GM18909 (cell line): ENCODE measurements around the gene SPAG5.

ENCODE experiments used
- ATAC-seq: cut with Tn5 transposase; IDR thresholded peaks from one replicate; pipeline ENCODE4 v1.9.1; 2021; ENCODE audit warnings: mild to moderate bottlenecking; ENCODE audit not compliant: unreplicated experiment, poor library complexity

Gene SPAG5

DNA sequence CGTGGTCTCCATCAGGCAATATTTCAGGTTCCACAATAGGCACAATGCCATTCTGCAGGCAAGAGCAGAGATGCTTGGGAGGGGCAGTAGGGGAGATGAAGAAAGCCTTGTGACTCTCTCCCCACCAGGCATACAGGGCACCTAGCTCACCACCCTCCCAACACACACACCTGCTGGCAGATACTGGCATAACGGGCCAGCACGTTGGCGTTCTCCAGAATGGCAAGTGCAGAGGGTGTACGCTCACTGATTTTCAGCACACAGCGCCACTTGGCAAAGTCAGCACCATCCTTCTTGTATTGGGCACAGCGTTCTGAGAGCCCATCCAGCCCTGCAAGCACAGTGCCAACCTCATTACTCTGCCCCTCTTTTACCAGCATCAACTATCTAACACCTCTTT is 24.3 kb downstream of the SPAG5 start:
- no peak for ATAC-seq

DNA sequence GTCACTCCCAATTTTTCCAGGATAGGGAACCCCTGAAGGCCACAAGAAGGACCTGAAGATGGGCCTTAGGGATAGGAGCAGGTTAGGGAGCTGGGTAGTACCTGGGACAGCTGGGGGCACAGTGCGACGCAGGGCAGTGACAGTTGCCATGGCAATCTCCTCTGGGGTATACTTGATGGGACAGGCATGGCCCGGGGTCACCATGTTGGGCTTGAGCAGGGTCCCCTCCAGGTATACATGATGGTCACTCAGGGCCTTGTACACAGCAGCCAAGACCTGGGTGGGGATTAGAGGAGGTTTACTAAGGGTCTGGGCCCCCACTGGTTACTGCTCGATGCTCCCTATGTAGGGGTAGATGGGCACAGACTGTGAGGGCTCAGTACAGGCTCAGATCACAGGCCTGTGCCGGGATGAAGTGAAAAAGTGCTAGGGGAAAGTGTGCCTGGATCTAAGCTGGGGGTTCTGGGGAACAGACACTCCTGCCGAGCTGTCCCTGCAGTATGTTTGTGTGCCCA is 24.8 kb downstream of the SPAG5 start:
- ATAC-seq: no peak

DNA sequence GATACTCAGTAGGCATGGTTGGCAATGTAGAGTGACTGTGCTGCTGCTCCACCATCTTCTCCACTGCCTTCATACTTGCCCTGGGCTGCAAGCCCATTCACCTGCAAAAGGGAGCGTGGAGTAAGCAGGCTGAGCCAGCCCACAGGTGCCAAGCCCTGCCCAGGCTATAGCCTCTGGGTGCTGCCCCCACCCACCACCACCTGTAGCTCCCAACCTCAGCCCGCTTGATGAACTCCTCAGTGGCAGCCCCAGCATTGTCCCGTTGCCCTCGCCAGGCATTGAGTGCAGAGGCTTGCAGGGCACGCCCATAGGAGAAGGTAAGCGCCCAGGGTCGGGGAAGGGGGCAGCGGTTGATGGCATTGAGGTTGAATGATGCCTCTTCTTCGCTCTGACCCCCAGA is 25.3 kb downstream of the SPAG5 start:
- no peak for ATAC-seq

DNA sequence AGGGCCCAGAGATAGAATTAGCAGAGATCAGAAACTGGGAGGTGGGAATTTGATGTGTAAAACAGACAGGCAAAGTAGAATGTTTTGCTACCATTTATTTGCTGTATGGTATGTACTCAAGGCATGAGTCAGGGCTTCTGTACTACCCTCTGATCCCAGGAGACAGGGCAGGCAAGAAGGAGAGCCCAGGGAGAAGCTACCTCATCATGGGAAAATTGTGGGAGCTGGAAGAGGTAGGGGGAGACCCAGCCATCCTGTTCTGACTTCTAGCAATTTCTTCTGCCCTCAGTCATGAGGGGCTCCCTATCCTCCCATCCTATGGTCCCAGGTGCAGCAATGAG is 25.8 kb downstream of the SPAG5 start:
- ATAC-seq: no peak

DNA sequence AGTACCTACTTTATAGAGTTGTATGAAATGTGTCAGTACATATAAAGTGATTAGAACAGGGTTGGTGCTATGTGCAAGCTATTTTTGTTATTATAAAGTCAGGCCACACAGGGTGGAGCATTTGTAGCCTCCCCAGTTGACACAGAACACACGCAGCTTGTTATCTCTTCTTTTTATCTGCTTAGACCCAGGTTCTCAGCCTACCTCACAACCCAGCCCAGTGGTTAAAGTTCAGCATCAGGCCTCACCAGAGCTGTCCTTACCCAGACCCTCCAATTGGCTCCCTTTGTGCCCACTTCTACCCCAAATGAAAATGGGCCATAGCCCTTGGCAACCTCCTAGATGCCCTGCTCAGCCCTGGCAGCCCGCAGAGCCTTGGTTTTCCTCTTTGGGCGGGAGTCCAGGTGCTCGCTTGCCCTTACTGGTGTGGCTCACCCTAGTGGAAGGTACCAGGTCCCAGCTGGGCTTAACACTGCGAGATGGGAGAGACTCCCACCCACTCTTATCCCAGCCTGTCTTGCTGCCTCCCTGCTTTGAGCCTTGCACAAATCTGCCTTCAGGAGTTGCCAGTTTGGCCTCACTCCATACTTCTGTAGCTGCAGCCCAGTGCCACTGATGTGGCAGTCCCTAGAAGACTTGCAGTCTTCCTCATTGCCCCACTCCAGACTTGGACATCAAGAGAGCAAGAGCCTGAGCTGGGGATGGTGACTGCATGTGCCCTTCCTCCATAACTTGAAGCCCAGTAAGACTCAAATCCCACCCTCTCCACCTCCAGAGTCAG is 26.4 kb downstream of the SPAG5 start:
- no peak for ATAC-seq

DNA sequence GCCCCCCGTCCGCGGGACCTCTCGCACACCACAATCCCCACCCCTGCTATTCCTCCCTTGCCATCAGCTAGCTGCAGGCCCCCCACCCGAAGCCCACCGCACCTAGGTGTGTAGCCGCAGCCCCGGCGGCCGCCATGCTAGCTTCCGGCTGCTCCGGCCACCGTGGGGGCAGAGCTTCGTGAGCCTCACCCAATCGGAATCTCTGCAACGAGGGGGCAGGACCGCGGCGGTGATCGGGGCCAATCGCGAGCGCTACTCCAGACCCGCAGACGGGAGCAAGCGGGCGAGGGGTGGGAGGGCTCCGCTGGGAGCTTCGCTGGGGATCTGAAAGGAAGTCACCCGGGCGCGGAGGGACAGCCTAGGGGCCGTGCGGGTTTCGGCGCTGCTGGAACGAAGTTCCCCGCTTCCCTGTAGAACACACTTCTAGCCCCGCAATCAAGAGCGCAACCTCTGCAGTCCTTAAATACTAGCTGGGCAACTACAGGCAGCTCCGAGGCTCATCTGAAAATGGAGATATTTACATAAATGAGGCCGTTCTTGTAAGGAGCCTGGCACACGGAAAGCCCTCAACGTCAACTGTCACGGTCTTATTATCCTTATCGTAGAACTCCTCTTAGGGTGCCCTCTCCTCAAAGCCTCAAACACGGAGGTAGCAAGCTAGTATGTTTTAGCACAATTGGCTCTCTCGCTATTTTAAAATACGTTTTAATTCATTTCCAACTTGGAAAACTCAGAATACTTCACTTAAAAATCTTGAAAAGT is 27.3 kb downstream of the SPAG5 start, which contains the start of gene PIGS:
Gene PIGS (minus strand): TSS at position 164 of the 762 bp plus-strand sequence. CDS start 28 bp downstream, at position 136.
- peak; percentile 90 for ATAC-seq

DNA sequence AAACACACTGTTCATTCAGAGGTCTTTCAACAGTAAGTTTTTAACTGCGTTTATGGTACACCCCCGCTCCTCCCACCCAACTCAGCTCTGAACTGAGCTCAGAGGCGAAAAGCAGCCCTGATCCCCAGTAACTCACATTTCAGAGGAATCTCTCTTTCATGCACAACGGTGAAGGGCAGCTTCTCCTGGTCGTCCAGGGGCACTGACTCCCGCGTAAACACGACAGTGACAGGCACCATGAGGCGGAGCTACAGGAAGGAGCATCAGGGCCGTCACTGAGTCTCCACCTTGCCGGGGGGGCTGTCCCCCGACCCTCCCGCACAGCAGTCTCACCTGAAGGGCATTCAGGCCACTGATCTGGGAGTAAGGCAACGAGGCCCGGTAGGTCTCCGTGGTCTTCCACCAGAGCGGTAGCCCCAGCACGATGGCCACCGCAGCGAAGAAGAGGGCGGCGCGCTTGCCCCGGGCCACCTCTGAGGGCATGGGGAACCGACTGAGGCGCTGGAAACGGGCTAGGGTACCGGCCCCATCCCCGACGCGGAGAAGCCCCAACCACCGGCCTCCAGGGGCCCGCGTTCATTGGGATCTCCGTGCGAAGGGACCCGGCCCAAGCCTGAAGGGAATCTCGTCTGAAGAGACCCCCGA is 28.0 kb downstream of the SPAG5 start:
- ATAC-seq: peak; percentile 21

DNA sequence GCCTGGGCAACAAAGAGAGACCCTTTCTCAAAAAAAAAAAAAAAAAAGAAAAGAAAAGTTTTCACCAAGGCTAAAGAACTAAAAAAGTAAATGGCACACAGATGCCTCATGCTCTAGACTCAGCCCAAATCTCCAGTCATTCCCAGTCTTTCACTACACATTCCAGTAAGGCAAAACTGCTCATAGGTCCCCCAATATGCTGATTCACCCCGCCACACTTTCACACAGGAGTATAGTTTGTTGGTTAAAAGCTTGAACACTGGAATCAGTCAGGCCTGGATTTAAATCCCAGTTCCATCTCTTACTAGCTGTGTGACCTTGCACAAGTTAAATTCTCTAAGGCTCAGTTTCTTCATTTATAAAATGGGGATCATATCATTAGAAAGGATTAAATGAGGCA is 29.4 kb downstream of the SPAG5 start:
- no peak for ATAC-seq

DNA sequence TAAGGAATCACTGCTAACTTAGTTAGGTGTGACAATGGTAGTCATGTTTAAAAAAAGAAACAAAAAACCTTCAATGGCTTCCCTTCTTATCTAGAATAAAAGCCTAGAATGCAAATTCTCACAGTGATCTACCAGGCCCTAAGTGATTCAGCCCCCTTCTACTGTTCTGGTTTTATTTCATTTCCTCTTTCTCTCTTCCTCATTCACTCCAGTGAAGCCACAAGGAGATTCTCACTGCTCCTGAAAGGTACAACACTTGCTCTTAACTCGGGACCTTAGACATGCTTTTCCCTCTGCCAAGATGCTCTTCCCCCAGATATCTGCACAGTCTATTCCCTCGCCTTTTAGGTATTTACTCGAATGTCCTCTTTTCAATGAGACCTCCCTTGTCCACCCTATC is 31.2 kb downstream of the SPAG5 start:
- no peak for ATAC-seq

DNA sequence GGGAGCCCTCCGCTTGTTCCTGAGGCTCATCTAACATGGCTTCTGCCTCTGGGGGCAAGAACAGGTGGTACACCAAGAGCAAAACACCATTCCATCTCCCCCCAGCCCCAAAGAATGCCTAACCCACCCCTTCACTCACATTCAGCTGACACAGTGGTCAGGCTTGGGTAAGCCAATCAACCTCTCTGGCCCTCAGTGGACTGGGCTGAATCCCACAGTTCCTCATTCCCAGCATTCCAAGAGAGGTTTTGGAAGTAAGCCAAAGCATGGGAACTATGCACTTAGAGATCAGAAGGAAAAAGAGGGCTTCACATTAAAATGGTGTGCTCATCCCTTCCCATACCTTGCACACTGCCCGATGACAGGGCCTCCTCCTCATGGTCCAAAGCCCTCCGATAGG is 35.4 kb downstream of the SPAG5 start:
- no peak for ATAC-seq

DNA sequence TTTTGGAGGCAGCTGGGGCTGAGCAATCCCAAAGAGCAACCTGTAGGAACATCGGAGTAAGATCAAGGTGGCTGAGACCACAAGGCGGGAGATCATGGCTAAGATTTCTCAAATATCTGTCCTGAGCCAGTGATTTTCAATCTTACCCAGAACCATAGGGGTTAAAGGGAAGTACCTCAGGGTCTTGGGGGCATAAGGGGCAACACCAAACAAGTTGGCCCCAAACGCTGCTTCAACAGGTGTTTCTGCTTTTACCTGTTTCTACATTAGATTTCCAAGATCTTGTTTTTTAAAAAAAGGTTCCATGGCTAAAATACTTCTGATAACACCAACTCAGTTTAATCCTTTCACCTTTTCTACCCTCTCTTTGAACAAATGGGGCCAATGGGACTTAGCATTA is 43.8 kb downstream of the SPAG5 start:
- ATAC-seq: no peak

DNA sequence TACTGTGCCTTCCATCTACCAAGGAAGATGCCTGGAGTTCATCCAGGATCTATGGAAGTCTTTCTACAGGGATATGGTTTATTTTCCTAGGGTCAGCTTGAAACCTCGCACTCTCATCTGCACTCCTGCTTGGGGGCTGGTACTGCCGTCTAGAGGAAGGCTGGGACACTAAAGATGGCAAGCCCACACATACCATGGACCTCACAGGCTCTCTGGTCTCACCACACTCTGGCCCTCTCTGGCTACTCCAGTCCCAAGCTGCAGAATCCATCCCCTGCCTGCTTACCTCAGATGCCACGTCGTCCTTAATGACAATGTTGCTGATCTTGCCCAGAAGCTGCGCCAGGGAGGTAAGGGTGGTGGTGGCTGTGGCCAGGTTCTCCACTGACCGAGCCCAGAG is 44.3 kb downstream of the SPAG5 start:
- ATAC-seq: no peak

DNA sequence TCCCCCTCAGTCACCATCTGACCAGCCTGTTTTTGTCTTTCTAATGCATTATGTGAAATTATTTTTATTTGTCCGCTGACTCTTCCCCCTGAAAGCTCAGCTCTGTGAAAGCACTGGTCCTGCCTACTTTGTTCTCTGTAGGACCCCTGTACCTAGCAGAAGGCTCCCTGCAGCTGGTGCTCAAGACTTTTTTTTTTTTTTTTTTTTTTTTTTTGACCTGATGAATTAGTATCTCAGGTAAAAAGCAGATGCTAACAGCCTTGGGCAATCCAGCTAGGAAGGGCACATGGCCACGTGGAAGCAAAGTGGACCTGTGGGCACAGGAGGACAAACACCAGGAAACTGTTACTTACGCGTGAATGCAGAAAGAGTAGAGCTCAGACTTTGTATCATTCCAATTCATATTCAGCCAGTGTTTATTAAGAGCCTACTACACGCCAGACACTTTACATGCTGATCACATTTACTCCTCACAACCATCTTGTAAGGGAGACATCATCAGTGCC is 45.8 kb downstream of the SPAG5 start:
- no peak for ATAC-seq

DNA sequence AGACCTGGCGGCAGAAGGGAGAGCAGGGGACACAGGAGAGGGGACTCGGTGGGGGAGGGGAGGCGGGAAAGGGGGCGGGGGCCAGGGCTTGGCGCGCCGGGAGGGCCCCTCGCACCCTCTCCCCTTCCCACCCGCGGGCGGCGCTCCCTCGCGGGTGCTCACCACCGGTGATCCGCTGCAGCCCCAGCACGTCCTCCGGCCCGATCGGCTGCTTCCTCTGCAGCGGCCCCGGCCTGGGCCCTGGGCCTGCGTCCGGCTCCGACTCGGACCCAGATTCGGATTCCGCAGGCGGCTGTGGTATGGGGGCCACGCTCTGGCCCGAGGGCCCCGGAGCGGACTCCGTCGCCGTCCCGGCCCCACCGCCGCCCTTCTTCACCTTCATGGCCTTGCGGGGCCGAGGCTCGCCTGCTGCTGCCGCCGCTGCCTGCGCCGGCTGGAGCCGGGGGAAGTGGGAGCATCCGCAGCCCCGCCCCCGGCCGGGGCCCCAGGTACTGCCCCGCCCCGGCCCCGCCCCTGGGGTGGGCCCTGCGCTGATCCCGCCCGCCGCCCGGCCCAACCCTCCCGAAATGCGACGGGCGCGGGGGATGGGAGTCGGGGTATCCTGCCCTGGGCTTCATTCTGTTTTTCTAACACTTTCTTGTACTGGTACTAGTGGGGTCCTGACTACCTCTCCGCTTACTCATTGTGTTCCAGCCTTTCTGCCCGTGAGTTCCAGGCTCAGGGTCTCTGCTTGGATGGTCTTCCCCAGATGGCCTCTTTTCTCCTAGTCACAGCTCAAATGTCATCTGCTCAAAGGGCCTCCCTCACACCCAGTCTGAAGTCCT is 46.4 kb downstream of the SPAG5 start, which contains the start of gene UNC119:
Gene UNC119 (minus strand): TSS at position 449 of the 824 bp plus-strand sequence. CDS start 67 bp downstream, at position 382.
- ATAC-seq: peak; percentile 42

DNA sequence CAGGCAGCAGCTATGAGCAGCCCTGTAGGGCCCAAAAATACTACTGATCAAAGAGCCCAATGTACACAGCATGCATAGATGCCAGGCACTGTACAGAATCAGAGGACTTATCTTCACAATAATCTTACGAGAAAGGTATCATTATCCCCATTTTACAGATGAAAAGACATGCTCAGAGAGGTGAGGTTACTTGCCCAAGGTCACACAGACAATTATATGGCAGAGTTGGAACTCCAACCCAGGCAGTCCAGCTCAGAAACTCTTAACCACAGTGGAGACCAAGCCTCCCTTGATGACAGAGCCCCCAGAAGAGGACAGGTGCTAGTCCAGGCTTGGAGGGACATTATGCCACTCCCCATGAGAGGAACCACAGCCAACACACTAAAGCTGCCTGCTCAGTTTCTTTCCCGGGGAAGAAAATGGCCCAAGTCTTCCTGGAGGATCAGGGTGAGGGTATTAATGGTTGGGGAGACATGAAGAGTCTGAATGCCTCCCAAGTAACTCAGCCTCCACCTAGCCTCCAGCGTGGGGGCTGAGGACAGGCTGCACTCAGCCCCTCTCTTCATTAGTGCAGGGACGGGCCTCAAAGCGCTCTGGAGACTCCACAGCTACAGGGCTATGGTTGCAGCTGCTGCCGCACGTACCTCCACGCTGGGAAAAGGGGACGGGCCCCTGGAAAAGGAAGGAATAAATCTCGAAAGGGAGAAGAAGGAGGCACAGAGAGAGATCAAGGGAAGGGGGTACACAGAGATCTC is 47.2 kb downstream of the SPAG5 start:
- ATAC-seq: no peak

DNA sequence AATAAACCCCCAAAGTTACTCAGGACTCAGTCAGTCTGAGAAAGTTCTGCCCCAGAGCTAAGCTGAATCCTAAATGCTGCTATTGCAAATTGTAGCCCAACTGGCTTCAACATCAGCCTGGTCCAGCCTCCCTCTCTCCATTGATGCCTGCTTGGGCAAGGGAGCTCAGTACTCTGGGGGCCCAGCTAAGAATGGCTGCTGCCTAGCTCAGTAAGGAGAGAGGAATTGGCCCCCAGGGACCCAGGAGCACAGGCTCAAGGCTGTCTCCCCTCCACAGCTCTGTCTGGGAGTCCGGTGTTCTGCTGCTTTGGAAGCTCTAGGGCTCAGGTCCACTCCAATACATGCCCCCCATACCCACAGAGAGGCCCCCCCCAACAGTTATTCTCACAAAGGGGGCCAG is 48.0 kb downstream of the SPAG5 start:
- ATAC-seq: no peak

DNA sequence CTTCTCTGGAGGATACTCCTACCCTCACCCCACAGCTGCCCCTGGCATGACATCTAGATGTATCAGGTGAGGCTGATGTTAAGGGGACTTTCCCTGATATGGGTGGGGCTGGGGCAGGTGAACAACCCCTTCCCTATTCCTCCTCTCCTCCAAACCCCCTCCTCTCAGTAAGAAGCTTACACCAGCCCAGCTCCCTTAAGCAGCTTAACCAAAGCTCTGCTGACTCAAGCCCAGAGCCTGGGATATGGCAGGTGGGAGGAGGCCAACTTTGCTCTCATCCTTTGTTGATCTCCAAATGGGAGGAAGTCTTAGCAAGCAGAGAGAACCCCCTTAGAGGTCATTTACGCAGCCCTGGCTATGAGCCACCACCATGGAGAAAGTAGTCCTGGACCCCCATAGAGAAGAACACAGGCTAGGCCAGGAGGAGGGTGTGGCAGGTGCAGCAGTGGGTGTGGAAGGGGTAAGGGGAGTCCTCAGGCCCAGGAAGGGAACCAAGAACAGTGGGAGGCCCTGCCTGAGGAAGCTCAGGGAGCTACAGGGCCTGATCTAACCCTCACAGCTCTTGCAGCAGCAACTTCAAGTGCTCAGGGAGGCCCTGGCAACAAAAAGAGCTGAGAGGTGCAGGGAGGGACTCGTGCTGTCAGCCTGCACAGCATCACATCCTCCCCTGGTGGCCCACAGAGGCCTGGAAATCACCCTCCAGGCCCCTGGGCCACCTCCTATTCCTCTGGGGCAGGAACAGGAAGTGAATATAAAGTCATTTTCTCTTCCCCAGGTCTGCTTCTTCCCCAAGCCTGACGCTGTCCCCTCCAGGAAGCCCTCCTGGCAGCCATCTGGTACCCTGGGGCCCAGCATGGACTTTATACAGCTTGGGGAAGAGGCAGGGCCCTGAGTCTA is 49.3 kb downstream of the SPAG5 start:
- ATAC-seq: no peak

DNA sequence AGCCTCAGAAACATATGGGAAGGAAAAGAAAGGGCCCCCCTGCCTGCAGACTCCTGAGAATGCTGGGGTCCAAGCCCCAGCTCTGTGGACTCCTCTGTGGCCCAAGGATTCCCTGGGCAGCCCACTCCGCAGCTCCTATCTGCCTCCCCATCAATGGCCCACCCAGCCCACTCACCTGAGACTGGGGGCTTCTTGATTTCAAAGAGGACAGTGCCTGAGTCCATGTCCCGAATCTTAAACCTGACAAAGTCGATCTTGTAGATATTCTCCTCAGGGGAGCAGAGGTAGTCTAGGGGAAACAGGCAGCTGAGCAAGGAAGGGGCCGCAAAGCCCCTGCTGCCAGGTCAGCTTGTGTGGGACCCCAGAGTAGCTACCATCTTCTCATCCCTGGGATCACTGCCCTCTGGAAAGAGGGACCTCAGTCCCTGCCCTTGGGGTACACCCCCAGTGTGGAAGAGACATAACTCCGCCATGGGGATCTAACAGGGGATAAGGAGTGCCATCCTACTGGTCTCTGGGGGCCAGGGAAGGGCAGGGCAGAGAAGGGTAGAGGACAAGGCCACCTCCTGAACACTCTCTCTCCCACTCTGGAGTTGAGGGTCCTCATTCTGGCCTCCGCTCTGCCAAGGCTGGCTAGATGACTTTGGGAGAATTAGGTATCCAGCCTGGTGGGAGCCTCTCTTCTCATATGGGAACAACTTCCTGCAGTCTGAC is 50.3 kb downstream of the SPAG5 start:
- ATAC-seq: no peak
